Measurements from ENCODE around the gene GIT1.

GIT1 gene

GRCh38 chr17:29572691-29573557 is 16.5 kb downstream of the GIT1 start:
- no peaks in the 10 kb centered on the region for H3K27me3 ChIP-seq (ENCODE audit: control insufficient read depth in 2 of 2, insufficient read depth in 2 of 2, low read length in 2 of 2)
- peak overlapping the region in 1 of 2 donors; percentile 6 for H3K9ac ChIP-seq (ENCODE audit: low read depth in 1 of 2, low read length in 2 of 2)
- H3K4me3 ChIP-seq (ENCODE audit: low read length in 2 of 2) = peak overlapping the region in 1 of 2 donors; percentile 7
- H3K27ac ChIP-seq (ENCODE audit: low read depth in 2 of 2, low read length in 2 of 2) = no peak overlapping the region
- peaks cover 21 to 31% of the 10 kb centered on the region in 2 donors for H3K4me1 ChIP-seq (ENCODE audit: control insufficient read depth in 2 of 2, insufficient read depth in 2 of 2, low read length in 2 of 2)
- peaks cover 26 to 34% of the 10 kb centered on the region in 2 donors for H3K36me3 ChIP-seq (ENCODE audit: control insufficient read depth in 2 of 2, insufficient read depth in 2 of 2, low read length in 2 of 2)
- H3K9me3 ChIP-seq (ENCODE audit: control insufficient read depth in 2 of 2, low read length in 2 of 2) = no peaks in the 10 kb centered on the region

DNA sequence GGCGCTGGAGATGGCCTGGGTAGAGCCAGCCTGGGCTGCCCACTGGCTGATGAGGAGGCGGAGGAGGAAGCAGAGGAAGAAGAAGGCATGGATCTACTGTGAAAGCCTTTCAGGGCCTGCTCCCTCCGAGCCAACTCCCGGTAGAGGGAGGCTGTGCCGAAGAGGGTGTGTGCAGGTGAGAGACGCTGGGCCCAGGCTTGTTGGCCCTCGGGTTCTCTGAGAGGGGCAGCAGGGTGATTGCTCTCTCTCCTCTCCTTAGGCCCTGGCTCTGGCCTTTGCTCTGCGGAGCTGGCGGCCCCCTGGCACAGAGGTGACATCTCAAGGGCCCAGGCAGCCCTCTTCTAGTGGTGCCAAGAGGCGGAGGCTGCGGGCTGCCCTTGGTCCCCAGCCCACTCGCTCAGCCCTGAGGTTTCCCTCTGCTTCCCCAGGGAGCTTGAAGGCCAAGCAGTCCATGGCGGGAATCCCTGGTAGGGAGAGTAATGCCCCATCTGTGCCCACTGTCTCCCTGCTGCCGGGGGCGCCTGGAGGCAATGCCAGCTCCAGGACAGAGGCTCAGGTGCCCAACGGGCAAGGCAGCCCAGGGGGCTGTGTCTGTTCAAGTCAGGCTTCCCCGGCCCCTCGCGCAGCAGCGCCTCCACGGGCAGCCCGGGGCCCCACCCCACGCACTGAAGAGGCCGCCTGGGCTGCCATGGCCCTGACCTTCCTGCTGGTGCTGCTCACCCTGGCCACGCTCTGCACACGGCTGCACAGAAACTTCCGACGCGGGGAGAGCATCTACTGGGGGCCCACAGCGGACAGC is 17.4 kb downstream of the GIT1 start:
- H3K4me1 ChIP-seq (ENCODE audit: control insufficient read depth in 2 of 2, insufficient read depth in 2 of 2, low read length in 2 of 2) = peaks cover 24 to 31% of the 10 kb centered on the region in 2 donors
- H3K27ac ChIP-seq (ENCODE audit: low read depth in 2 of 2, low read length in 2 of 2) = no peak overlapping the region
- no peaks in the 10 kb centered on the region for H3K27me3 ChIP-seq (ENCODE audit: control insufficient read depth in 2 of 2, insufficient read depth in 2 of 2, low read length in 2 of 2)
- no peaks in the 10 kb centered on the region for H3K9me3 ChIP-seq (ENCODE audit: control insufficient read depth in 2 of 2, low read length in 2 of 2)
- no peak overlapping the region for H3K4me3 ChIP-seq (ENCODE audit: low read length in 2 of 2)
- no peak overlapping the region for H3K9ac ChIP-seq (ENCODE audit: low read depth in 1 of 2, low read length in 2 of 2)
- H3K36me3 ChIP-seq (ENCODE audit: control insufficient read depth in 2 of 2, insufficient read depth in 2 of 2, low read length in 2 of 2) = peaks cover 19 to 28% of the 10 kb centered on the region in 2 donors

DNA sequence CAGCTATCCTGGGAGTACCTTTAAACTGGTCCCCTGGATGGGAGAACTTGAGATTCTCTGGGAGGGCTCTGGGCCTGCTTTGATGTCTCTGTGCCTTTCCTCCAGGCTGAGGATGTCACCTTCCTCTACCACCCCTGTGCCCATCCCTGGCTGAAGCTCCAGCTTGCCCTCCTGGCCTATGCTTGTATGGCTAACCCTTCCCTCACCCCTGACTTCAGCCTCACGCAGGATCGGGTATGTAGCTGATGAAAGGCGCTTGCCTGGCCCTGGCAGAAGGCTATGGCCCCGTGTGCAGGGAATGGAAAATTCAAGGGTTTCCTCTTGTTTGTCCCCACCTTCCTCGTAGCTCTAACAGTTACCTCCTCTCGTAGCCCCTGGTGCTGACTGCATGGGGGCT is 18.0 kb downstream of the GIT1 start:
- no peaks in the 10 kb centered on the region for H3K9me3 ChIP-seq (ENCODE audit: control insufficient read depth in 2 of 2, low read length in 2 of 2)
- H3K4me3 ChIP-seq (ENCODE audit: low read length in 2 of 2) = no peak overlapping the region
- no peak overlapping the region for H3K27ac ChIP-seq (ENCODE audit: low read depth in 2 of 2, low read length in 2 of 2)
- H3K4me1 ChIP-seq (ENCODE audit: control insufficient read depth in 2 of 2, insufficient read depth in 2 of 2, low read length in 2 of 2) = peaks cover 24 to 32% of the 10 kb centered on the region in 2 donors
- peaks cover 13 to 22% of the 10 kb centered on the region in 2 donors for H3K36me3 ChIP-seq (ENCODE audit: control insufficient read depth in 2 of 2, insufficient read depth in 2 of 2, low read length in 2 of 2)
- H3K9ac ChIP-seq (ENCODE audit: low read depth in 1 of 2, low read length in 2 of 2) = no peak overlapping the region
- H3K27me3 ChIP-seq (ENCODE audit: control insufficient read depth in 2 of 2, insufficient read depth in 2 of 2, low read length in 2 of 2) = no peaks in the 10 kb centered on the region

GRCh38 chr17:29570521-29570920 is 18.9 kb downstream of the GIT1 start:
- H3K4me1 ChIP-seq (ENCODE audit: control insufficient read depth in 2 of 2, insufficient read depth in 2 of 2, low read length in 2 of 2) = peaks cover 30 to 41% of the 10 kb centered on the region in 2 donors
- no peak overlapping the region for H3K9ac ChIP-seq (ENCODE audit: low read depth in 1 of 2, low read length in 2 of 2)
- H3K4me3 ChIP-seq (ENCODE audit: low read length in 2 of 2) = no peak overlapping the region
- peaks cover 3 to 12% of the 10 kb centered on the region in 2 donors for H3K36me3 ChIP-seq (ENCODE audit: control insufficient read depth in 2 of 2, insufficient read depth in 2 of 2, low read length in 2 of 2)
- H3K9me3 ChIP-seq (ENCODE audit: control insufficient read depth in 2 of 2, low read length in 2 of 2) = no peaks in the 10 kb centered on the region
- H3K27me3 ChIP-seq (ENCODE audit: control insufficient read depth in 2 of 2, insufficient read depth in 2 of 2, low read length in 2 of 2) = no peaks in the 10 kb centered on the region
- no peak overlapping the region for H3K27ac ChIP-seq (ENCODE audit: low read depth in 2 of 2, low read length in 2 of 2)

DNA sequence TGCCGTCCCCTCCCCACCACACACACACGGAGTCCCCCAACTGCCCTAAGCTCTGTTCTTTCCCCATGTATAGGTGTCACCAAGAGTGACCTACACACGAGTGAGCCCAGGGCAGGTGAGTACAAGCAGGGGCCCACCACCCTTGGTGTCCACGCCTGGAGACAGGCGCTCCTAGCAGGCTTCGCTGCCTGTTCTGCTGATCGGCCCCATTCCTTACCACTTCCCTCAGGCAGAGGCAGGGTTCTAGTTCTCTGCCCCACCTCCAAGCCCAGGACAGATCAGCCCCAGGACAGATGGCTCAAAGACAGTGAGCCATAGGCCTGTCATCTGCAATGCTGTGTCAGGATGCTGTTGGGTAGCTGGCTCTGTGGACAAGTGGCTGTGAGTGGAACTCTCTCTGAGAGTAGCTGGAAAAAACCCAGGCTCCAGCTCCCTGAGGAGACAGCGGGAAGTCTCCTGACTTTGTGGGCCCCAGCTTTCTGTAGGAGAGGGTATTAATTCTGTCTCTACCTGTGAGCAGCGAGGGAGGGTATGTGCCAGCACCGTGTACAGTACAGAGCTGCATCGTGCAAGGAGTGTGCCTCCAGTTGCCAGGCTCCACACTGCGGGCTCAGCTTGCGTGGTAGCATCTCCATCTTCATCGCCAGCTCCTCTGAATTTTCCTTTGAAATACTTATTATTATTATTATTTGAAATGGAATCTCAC is 20.1 kb downstream of the GIT1 start:
- H3K4me3 ChIP-seq (ENCODE audit: low read length in 2 of 2) = peak overlapping the region; percentile 70 to 80
- peak overlapping the region; percentile 87 to 97 for H3K27ac ChIP-seq (ENCODE audit: low read depth in 2 of 2, low read length in 2 of 2)
- H3K36me3 ChIP-seq (ENCODE audit: control insufficient read depth in 2 of 2, insufficient read depth in 2 of 2, low read length in 2 of 2) = peaks cover 3 to 5% of the 10 kb centered on the region in 2 donors
- H3K9ac ChIP-seq (ENCODE audit: low read depth in 1 of 2, low read length in 2 of 2) = peak overlapping the region; percentile 76 to 81
- no peaks in the 10 kb centered on the region for H3K27me3 ChIP-seq (ENCODE audit: control insufficient read depth in 2 of 2, insufficient read depth in 2 of 2, low read length in 2 of 2)
- no peaks in the 10 kb centered on the region for H3K9me3 ChIP-seq (ENCODE audit: control insufficient read depth in 2 of 2, low read length in 2 of 2)
- H3K4me1 ChIP-seq (ENCODE audit: control insufficient read depth in 2 of 2, insufficient read depth in 2 of 2, low read length in 2 of 2) = peaks cover 32 to 41% of the 10 kb centered on the region in 2 donors

GRCh38 chr17:29568331-29569244 is 20.9 kb downstream of the GIT1 start, which contains the start of gene TP53I13:
TSS of gene TP53I13 (plus strand) at chr17:29568701. CDS start at chr17:29568759, 58 bp downstream.
- Histone ChIP-seq H3K4me3 (ENCODE audit: low read length in 2 of 2) (peak within 1 kb of the TSS; percentile 82 to 90), H3K27ac (ENCODE audit: low read depth in 2 of 2, low read length in 2 of 2) (peak within 1 kb of the TSS; percentile 87 to 97), H3K36me3 (ENCODE audit: control insufficient read depth in 2 of 2, insufficient read depth in 2 of 2, low read length in 2 of 2) (peaks cover 3 to 5% of the 10 kb centered on the region in 2 donors), H3K9me3 (ENCODE audit: control insufficient read depth in 2 of 2, low read length in 2 of 2) (no peaks in the 10 kb centered on the region), H3K4me1 (ENCODE audit: control insufficient read depth in 2 of 2, insufficient read depth in 2 of 2, low read length in 2 of 2) (peaks cover 29 to 34% of the 10 kb centered on the region in 2 donors), H3K27me3 (ENCODE audit: control insufficient read depth in 2 of 2, insufficient read depth in 2 of 2, low read length in 2 of 2) (no peaks in the 10 kb centered on the region), H3K9ac (ENCODE audit: low read depth in 1 of 2, low read length in 2 of 2) (peak within 1 kb of the TSS; percentile 76 to 92)

GRCh38 chr17:29567554-29568330 is 21.7 kb downstream of the GIT1 start:
- H3K36me3 ChIP-seq (ENCODE audit: control insufficient read depth in 2 of 2, insufficient read depth in 2 of 2, low read length in 2 of 2) = peaks cover 0 to 7% of the 10 kb centered on the region in 2 donors
- H3K27me3 ChIP-seq (ENCODE audit: control insufficient read depth in 2 of 2, insufficient read depth in 2 of 2, low read length in 2 of 2) = no peaks in the 10 kb centered on the region
- H3K4me3 ChIP-seq (ENCODE audit: low read length in 2 of 2) = peak overlapping the region; percentile 82 to 90
- peak overlapping the region; percentile 87 to 97 for H3K27ac ChIP-seq (ENCODE audit: low read depth in 2 of 2, low read length in 2 of 2)
- peak overlapping the region; percentile 74 to 92 for H3K9ac ChIP-seq (ENCODE audit: low read depth in 1 of 2, low read length in 2 of 2)
- H3K9me3 ChIP-seq (ENCODE audit: control insufficient read depth in 2 of 2, low read length in 2 of 2) = no peaks in the 10 kb centered on the region
- peaks cover 29 to 31% of the 10 kb centered on the region in 2 donors for H3K4me1 ChIP-seq (ENCODE audit: control insufficient read depth in 2 of 2, insufficient read depth in 2 of 2, low read length in 2 of 2)

DNA sequence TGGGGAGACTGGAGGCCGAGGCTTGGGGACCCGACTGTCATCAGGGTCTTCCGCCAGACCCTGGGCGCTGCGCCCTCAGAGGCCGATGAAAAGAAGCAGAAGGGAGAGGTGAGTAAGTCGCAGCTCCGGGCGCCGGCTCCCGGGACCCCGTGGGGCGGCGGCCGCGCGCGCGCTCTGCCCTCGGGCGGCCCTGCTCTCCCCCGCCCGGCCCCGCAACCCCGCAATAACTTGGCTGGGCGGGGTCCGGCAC is 22.2 kb downstream of the GIT1 start:
- Histone ChIP-seq H3K4me3 (ENCODE audit: low read length in 2 of 2) (peak overlapping the region; percentile 82 to 90), H3K9ac (ENCODE audit: low read depth in 1 of 2, low read length in 2 of 2) (peak overlapping the region; percentile 74 to 92), H3K9me3 (ENCODE audit: control insufficient read depth in 2 of 2, low read length in 2 of 2) (no peaks in the 10 kb centered on the region), H3K27ac (ENCODE audit: low read depth in 2 of 2, low read length in 2 of 2) (peak overlapping the region; percentile 87 to 97), H3K27me3 (ENCODE audit: control insufficient read depth in 2 of 2, insufficient read depth in 2 of 2, low read length in 2 of 2) (no peaks in the 10 kb centered on the region), H3K36me3 (ENCODE audit: control insufficient read depth in 2 of 2, insufficient read depth in 2 of 2, low read length in 2 of 2) (peaks cover under 1 to 12% of the 10 kb centered on the region in 2 donors), H3K4me1 (ENCODE audit: control insufficient read depth in 2 of 2, insufficient read depth in 2 of 2, low read length in 2 of 2) (peaks cover 29 to 32% of the 10 kb centered on the region in 2 donors)

Measured in mucosa of rectum (tissue), 2 donors.